SK-N-SH (cell line): ENCODE results near the gene LRP1.

Experiments used
- CTCF ChIP-seq: fragments of 200-600 bp; sonication (generic); IDR thresholded peaks from 2 replicates; pipeline ENCODE4 v1.6.1; 2017; ENCODE audit warnings: antibody characterized with exemption, mild to moderate bottlenecking, moderate library complexity
- EP300 ChIP-seq, 2 experiments: IDR thresholded peaks; 2 replicates each; pipeline versions ENCODE4 v1.4.0 to v1.6.1; 2012; ENCODE audit warnings: borderline replicate concordance in 1 of 2, low read depth in 1 of 2, low read length in 1 of 2
- EZH2phosphoT487 ChIP-seq: fragments of 200-600 bp; sonication (generic); IDR thresholded peaks from 2 replicates; pipeline ENCODE4 v1.6.1; 2017; ENCODE audit warnings: low read depth, mixed run types, mild to moderate bottlenecking, antibody characterized with exemption, moderate library complexity, borderline replicate concordance
- FOSL2 ChIP-seq: IDR thresholded peaks from 2 replicates; pipeline ENCODE4 v1.4.0; 2012; ENCODE audit warnings: low read depth, mild to moderate bottlenecking, moderate library complexity, borderline replicate concordance
- FOXM1 ChIP-seq: IDR thresholded peaks from 2 replicates; pipeline ENCODE4 v1.4.0; 2012; ENCODE audit warnings: low read depth, mild to moderate bottlenecking
- GATA2 ChIP-seq: sonication (generic); formaldehyde crosslinking; IDR thresholded peaks from 2 replicates; pipeline ENCODE4 v1.5.0; 2020; ENCODE audit warnings: mild to moderate bottlenecking, missing genetic modification reagents
- MAX ChIP-seq: IDR thresholded peaks from 2 replicates; pipeline ENCODE4 v1.4.0; 2012; ENCODE audit warnings: low read depth
- MEF2A ChIP-seq: IDR thresholded peaks from 2 replicates; pipeline ENCODE4 v1.4.0; 2012; ENCODE audit warnings: low read depth, borderline replicate concordance
- POLR2AphosphoS5 ChIP-seq: IDR thresholded peaks from 2 replicates; pipeline ENCODE4 v1.6.1; 2012; ENCODE audit warnings: low read depth, low read length
- RCOR1 ChIP-seq: fragments of 150-350 bp; IDR thresholded peaks from 2 replicates; pipeline ENCODE4 v1.6.1; 2017; ENCODE audit warnings: antibody characterized with exemption, low read length
- SIN3A ChIP-seq: IDR thresholded peaks from 2 replicates; pipeline ENCODE4 v1.6.1; 2012; ENCODE audit warnings: low read depth, mild to moderate bottlenecking, low read length, moderate library complexity, borderline replicate concordance
- SMC3 ChIP-seq: IDR thresholded peaks from 2 replicates; pipeline ENCODE4 v1.6.1; 2012; ENCODE audit warnings: low read depth, low read length, improper control_type of control experiment
- USF1 ChIP-seq: IDR thresholded peaks from 2 replicates; pipeline ENCODE4 v1.4.0; 2012; ENCODE audit warnings: low read depth, borderline replicate concordance
- YY1 ChIP-seq: IDR thresholded peaks from 2 replicates; pipeline ENCODE4 v1.4.0; 2012; ENCODE audit warnings: low read depth, mild to moderate bottlenecking

GRCh38 chr12:57260366-57260765 is 132.1 kb downstream of the LRP1 start:
- no peak for TF ChIP-seq SMC3
- TF ChIP-seq CTCF = no peak
- no peak for TF ChIP-seq USF1
- TF ChIP-seq EZH2phosphoT487 = no peak
- TF ChIP-seq SIN3A = no peak
- TF ChIP-seq YY1 = no peak
- TF ChIP-seq FOXM1 = no peak
- TF ChIP-seq POLR2AphosphoS5 = no peak
- TF ChIP-seq GATA2 (CRISPR knock-in tag) = no peak
- TF ChIP-seq MEF2A = no peak
- TF ChIP-seq MAX = no peak
- TF ChIP-seq EP300 (IDR thresholded peaks at IDR 0.05; ENCODE audit: borderline replicate concordance in 1 of 2, low read depth in 1 of 2, low read length in 1 of 2) = no peak
- TF ChIP-seq FOSL2 = no peak
- TF ChIP-seq RCOR1 = no peak
